ENCODE data around the gene PCDHA1. TPM values are rescaled to one million over a fixed set of nuclear protein-coding genes. Genes with fewer than 3 reads are reported as not detected.
"Not testable (repeated sequence)": the region's sequence is repeated elsewhere in the genome, so short reads cannot be mapped to it uniquely, and the experiment has no call there.

Gene PCDHA1
- total RNA-seq, 4 donors from 2014 or later: not detected

DNA sequence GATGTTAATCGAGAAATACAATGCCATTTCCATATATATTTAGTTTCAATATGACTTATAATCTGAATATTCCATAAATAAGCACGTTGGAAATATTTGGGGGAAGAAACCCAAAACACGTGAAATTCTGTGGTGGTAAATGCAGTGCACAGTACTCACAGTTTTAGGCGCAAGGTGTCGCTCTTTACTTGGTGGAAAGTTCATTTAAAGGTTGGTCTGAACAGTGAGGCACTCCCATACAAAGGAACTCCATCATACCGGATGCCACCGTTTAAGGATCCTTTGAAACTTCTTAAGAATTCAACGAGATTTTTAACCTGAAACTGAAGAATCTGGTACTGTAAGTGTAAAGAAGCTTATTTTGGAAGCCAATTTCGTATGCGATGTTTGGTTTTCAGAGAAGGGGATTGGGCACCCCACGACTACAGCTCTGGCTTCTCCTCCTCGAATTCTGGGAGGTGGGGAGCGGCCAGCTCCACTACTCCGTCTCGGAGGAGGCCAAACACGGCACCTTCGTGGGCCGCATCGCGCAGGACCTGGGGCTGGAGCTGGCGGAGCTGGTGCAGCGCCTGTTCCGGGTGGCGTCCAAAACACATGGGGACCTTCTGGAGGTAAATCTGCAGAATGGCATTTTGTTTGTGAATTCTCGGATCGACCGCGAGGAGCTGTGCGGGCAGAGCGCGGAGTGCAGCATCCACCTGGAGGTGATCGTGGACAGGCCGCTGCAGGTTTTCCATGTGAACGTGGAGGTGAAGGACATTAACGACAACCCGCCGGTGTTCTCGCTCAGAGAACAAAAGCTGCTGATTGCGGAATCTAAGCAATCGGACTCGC, 83.0 kb downstream of the PCDHA1 start, which contains the start of gene PCDHA11:
Gene PCDHA11, plus strand, starts transcription at position 237 of the 834 bp plus-strand sequence. Its CDS starts 147 bp downstream, at position 384.
- Histone ChIP-seq H3K4me3 (peak within 1 kb of the TSS in 3 of 4 donors; percentile 28 to 32 (median 32)), H3K27me3 (peaks cover 0 to 47% (median 2%) of the 10 kb centered on the region in 4 donors), H3K36me3 (no peaks in the 10 kb centered on the region), H3K4me1 (no peaks in the 10 kb centered on the region), H3K27ac (replicated peaks in 1 of 4) (no peak within 1 kb of the TSS), H3K9me3 (peaks cover 0 to 45% (median 17%) of the 10 kb centered on the region in 4 donors)
- WGBS: 18% methylated on average over 25 of the region's 41 CpGs
- no peak for DNase-seq (ENCODE audit: extremely low spot score)
- TF ChIP-seq POLR2AphosphoS5 (IDR thresholded peaks at IDR 0.05) (no peak), EP300 (IDR thresholded peaks at IDR 0.05) (no peak)
- TF ChIP-seq, protein P1, sequence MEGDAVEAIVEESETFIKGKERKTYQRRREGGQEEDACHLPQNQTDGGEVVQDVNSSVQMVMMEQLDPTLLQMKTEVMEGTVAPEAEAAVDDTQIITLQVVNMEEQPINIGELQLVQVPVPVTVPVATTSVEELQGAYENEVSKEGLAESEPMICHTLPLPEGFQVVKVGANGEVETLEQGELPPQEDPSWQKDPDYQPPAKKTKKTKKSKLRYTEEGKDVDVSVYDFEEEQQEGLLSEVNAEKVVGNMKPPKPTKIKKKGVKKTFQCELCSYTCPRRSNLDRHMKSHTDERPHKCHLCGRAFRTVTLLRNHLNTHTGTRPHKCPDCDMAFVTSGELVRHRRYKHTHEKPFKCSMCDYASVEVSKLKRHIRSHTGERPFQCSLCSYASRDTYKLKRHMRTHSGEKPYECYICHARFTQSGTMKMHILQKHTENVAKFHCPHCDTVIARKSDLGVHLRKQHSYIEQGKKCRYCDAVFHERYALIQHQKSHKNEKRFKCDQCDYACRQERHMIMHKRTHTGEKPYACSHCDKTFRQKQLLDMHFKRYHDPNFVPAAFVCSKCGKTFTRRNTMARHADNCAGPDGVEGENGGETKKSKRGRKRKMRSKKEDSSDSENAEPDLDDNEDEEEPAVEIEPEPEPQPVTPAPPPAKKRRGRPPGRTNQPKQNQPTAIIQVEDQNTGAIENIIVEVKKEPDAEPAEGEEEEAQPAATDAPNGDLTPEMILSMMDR (IDR thresholded peaks at IDR 0.05): peak; percentile 13 to 31 (median 21)
- intact Hi-C loops (cut with DNase I): no loop called here

DNA sequence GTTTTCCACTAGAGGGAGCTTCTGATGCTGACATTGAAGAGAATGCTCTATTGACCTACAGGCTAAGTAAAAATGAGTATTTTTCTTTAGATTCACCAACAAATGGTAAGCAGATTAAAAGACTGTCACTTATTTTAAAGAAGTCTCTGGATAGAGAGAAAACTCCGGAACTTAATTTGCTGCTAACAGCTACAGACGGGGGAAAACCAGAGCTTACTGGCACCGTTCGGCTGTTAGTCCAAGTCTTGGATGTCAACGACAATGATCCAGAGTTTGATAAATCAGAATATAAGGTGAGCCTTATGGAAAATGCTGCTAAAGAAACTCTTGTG, 83.6 kb downstream of the PCDHA1 start:
- DNase-seq (ENCODE audit: extremely low spot score): no peak
- Histone ChIP-seq H3K27me3 (peaks cover 0 to 52% (median 2%) of the 10 kb centered on the region in 4 donors), H3K36me3 (no peaks in the 10 kb centered on the region), H3K27ac (replicated peaks in 1 of 4) (no peak overlapping the region), H3K4me3 (peak overlapping the region in 3 of 4 donors; percentile 28 to 32 (median 32)), H3K9me3 (peaks cover 0 to 45% (median 17%) of the 10 kb centered on the region in 4 donors), H3K4me1 (no peaks in the 10 kb centered on the region)
- intact Hi-C loops (cut with DNase I): no loop called here
- 64% methylated on average over 5 of the region's 5 CpGs for WGBS
- TF ChIP-seq POLR2AphosphoS5 (IDR thresholded peaks at IDR 0.05): no peak
- no peak for TF ChIP-seq EP300 (IDR thresholded peaks at IDR 0.05)
- TF ChIP-seq, protein P1 (IDR thresholded peaks at IDR 0.05): no peak
- no peak for TF ChIP-seq POLR2A (IDR thresholded peaks at IDR 0.05; ENCODE audit: low read depth)

DNA sequence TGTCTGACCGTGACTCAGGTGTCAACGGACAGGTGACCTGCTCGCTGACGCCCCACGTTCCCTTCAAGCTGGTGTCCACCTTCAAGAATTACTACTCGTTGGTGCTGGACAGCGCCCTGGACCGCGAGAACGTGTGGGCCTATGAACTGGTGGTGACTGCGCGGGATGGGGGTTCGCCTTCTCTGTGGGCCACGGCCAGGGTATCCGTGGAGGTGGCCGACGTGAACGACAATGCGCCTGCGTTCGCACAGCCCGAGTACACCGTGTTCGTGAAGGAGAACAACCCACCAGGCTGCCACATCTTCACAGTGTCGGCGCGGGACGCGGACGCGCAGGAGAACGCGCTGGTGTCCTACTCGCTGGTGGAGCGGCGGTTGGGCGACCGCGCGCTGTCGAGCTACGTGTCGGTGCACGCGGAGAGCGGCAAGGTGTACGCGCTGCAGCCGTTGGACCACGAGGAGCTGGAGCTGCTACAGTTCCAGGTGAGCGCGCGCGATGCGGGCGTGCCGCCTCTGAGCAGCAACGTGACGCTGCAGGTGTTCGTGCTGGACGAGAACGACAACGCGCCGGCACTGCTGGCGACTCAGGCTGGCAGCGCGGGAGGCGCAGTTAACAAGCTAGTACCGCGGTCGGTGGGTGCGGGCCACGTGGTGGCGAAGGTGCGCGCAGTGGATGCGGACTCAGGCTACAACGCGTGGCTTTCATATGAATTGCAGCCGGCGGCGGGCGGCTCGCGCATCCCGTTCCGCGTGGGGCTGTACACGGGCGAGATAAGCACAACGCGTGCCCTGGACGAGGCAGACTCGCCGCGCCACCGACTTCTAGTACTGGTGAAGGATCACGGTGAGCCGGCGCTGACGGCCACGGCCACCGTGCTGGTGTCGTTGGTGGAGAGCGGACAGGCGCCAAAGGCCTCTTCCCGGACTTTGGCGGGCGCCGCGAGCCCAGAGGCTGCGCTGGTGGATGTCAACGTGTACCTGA, 84.6 kb downstream of the PCDHA1 start:
- H3K4me3 ChIP-seq: no peak overlapping the region
- 44% methylated on average over 19 of the region's 114 CpGs for WGBS
- H3K4me1 ChIP-seq: no peaks in the 10 kb centered on the region
- peaks cover 0 to 61% (median 4%) of the 10 kb centered on the region in 4 donors for H3K27me3 ChIP-seq
- no peak for TF ChIP-seq POLR2A (IDR thresholded peaks at IDR 0.05; ENCODE audit: low read depth)
- no peak for TF ChIP-seq POLR2AphosphoS5 (IDR thresholded peaks at IDR 0.05)
- no peak for TF ChIP-seq EP300 (IDR thresholded peaks at IDR 0.05)
- TF ChIP-seq, protein P1 (IDR thresholded peaks at IDR 0.05): no peak
- no peak for DNase-seq (ENCODE audit: extremely low spot score)
- intact Hi-C loops (cut with DNase I): no loop called here
- H3K36me3 ChIP-seq: no peaks in the 10 kb centered on the region
- H3K27ac ChIP-seq (replicated peaks in 1 of 4): no peak overlapping the region
- H3K9me3 ChIP-seq: peaks cover 0 to 48% (median 17%) of the 10 kb centered on the region in 4 donors

DNA sequence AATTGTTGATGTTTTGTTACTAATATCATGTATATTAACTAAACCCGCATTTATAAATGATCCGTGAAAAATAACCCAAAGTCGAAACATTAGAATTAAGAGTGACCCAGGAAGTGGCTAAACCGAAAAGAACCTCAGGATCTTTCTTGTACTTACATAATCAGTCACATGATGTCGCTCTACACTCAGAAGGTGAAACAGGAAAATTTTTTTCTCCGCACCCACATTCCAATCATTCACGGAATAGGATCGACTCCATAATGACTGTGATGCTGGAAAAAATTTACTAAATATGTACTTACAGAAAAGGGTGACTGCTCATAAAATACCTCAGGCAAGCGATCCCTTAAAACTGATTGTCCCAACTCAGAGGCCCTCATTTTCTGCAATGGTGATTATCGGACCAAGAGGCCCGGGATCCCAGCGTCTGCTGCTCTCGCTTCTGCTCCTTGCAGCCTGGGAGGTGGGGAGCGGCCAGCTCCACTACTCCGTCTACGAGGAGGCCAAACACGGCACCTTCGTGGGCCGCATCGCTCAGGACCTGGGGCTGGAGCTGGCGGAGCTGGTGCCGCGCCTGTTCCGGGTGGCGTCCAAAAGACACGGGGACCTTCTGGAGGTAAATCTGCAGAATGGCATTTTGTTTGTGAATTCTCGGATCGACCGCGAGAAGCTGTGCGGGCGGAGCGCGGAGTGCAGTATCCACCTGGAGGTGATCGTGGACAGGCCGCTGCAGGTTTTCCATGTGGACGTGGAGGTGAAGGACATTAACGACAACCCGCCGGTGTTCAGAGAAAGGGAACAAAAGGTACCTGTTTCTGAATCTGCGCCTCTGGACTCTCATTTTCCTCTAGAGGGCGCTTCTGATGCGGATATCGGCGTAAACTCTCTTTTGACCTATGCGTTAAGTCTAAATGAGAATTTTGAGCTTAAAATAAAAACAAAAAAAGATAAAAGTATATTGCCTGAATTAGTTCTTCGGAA, 89.4 kb downstream of the PCDHA1 start, which contains the start of gene PCDHA12:
Gene PCDHA12, plus strand, starts transcription at position 224 of the 981 bp plus-strand sequence. Its CDS starts 165 bp downstream, at position 389.
- intact Hi-C loops (cut with DNase I): no loop called here

DNA sequence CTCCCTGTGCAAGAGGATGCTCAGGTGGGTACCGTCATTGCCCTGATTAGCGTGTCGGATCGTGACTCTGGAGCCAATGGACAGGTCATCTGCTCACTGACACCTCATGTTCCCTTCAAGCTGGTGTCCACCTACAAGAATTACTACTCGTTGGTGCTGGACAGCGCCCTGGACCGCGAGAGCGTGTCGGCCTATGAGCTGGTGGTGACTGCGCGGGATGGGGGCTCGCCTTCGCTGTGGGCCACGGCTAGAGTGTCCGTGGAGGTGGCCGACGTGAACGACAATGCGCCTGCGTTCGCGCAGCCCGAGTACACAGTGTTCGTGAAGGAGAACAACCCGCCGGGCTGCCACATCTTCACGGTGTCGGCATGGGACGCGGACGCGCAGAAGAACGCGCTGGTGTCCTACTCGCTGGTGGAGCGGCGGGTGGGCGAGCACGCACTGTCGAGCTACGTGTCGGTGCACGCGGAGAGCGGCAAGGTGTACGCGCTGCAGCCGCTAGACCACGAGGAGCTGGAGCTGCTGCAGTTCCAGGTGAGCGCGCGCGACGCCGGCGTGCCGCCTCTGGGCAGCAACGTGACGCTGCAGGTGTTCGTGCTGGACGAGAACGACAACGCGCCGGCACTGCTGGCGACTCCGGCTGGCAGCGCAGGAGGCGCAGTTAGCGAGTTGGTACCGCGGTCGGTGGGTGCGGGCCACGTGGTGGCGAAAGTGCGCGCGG, 90.8 kb downstream of the PCDHA1 start:
- H3K27ac ChIP-seq (replicated peaks in 1 of 4); intact Hi-C loops (cut with DNase I); H3K4me3 ChIP-seq; H3K36me3 ChIP-seq; H3K4me1 ChIP-seq; DNase-seq (ENCODE audit: extremely low spot score): not testable (repeated sequence)
- Histone ChIP-seq H3K27me3 (peaks cover 0 to 66% (median 5%) of the 10 kb centered on the region in 4 donors), H3K9me3 (peaks cover 0 to 34% (median 14%) of the 10 kb centered on the region in 4 donors)
- WGBS: 48% methylated on average over 44 of the region's 80 CpGs

More for the DNA sequence above, 89.4 kb downstream of the PCDHA1 start, which contains the start of gene PCDHA12:
- peaks cover 0 to 47% (median 24%) of the 10 kb centered on the region in 4 donors for H3K9me3 ChIP-seq
- no peaks in the 10 kb centered on the region for H3K4me1 ChIP-seq
- WGBS: 25% methylated on average over 33 of the region's 47 CpGs
- H3K27ac ChIP-seq (replicated peaks in 1 of 4): peak within 1 kb of the TSS in 2 of 4 donors; percentile 2 to 20
- peaks cover 0 to 74% (median 7%) of the 10 kb centered on the region in 4 donors for H3K27me3 ChIP-seq
- peak within 1 kb of the TSS in 3 of 4 donors; percentile 32 to 51 (median 38) for H3K4me3 ChIP-seq
- TF ChIP-seq POLR2AphosphoS5 (IDR thresholded peaks at IDR 0.05): no peak
- TF ChIP-seq POLR2A (IDR thresholded peaks at IDR 0.05; ENCODE audit: low read depth): no peak
- TF ChIP-seq, protein P1 (IDR thresholded peaks at IDR 0.05): peak in 2 of 3 experiments; percentile 12 to 16
- no peaks in the 10 kb centered on the region for H3K36me3 ChIP-seq
- no peak for DNase-seq (ENCODE audit: extremely low spot score)
